IPS-15b (cell line): ENCODE results near the gene AHSP.

Source experiments
- H3K27me3 ChIP-seq: one replicate; pipeline ENCODE4 v1.6.1; 2013; ENCODE audit warnings: low read length; ENCODE audit not compliant: control insufficient read depth, insufficient read depth
- H3K36me3 ChIP-seq: one replicate; pipeline ENCODE4 v1.6.1; 2013; ENCODE audit warnings: low read length; ENCODE audit not compliant: control insufficient read depth, insufficient read depth
- H3K4me1 ChIP-seq: one replicate; pipeline ENCODE4 v1.6.1; 2013; ENCODE audit warnings: mild to moderate bottlenecking, low read length; ENCODE audit not compliant: control insufficient read depth, insufficient read depth
- H3K4me3 ChIP-seq: one replicate; pipeline ENCODE4 v1.5.1; 2013; ENCODE audit warnings: low read depth, low read length
- H3K9ac ChIP-seq: one replicate; pipeline ENCODE4 v1.6.1; 2013; ENCODE audit warnings: low read depth, mild to moderate bottlenecking, low read length
- H3K9me3 ChIP-seq: one replicate; pipeline ENCODE4 v1.6.1; 2013; ENCODE audit warnings: mild to moderate bottlenecking, low read length; ENCODE audit not compliant: control insufficient read depth, insufficient read depth

Gene AHSP

DNA sequence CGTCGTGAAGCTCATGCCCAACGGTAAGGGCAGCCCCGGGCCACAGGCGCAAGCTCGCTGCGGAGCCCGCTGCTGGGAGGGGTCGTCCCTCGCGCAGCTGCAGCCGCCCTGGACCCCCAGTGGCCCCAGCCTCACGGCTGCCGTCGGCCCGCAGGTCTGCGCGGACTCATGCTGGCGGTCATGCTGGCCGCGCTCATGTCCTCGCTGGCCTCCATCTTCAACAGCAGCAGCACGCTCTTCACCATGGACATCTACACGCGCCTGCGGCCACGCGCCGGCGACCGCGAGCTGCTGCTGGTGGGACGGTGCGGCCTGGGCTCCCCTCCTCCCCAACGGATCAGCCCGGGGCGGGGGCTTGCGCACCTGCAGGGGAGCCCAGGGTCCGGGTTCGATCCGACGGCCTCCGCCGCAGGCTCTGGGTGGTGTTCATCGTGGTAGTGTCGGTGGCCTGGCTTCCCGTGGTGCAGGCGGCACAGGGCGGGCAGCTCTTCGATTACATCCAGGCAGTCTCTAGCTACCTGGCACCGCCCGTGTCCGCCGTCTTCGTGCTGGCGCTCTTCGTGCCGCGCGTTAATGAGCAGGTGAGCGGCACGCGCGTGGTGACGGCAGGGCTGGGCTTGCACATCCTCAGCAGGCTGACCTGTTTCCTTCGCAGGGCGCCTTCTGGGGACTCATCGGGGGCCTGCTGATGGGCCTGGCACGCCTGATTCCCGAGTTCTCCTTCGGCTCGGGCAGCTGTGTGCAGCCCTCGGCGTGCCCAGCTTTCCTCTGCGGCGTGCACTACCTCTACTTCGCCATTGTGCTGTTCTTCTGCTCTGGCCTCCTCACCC, 39.0 kb upstream of the AHSP start:
- no peak overlapping the region for H3K9ac ChIP-seq
- H3K4me3 ChIP-seq: peak overlapping the region; percentile 72
- peaks cover 47% of the 10 kb centered on the region for H3K27me3 ChIP-seq
- H3K4me1 ChIP-seq: no peaks in the 10 kb centered on the region
- peaks cover 15% of the 10 kb centered on the region for H3K36me3 ChIP-seq
- H3K9me3 ChIP-seq: no peaks in the 10 kb centered on the region

DNA sequence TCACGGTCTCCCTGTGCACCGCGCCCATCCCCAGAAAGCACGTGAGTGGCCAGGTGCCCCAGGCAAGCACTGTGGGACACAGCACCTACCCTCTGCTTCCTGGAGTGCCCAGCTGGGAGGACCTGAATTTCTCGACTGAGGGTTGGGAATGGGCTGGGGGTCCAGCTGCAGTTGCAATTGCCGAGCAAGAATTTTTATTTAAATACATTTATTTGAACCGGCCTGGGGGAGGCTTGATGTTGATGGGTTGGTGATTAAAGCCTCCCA, 38.5 kb upstream of the AHSP start:
- Histone ChIP-seq H3K27me3 (peaks cover 47% of the 10 kb centered on the region), H3K9ac (no peak overlapping the region), H3K4me1 (no peaks in the 10 kb centered on the region), H3K36me3 (peaks cover 15% of the 10 kb centered on the region), H3K9me3 (no peaks in the 10 kb centered on the region), H3K4me3 (no peak overlapping the region)

GRCh38 chr16:31489616-31490584, 37.8 kb upstream of the AHSP start:
- peaks cover 15% of the 10 kb centered on the region for H3K36me3 ChIP-seq
- H3K27me3 ChIP-seq: peaks cover 45% of the 10 kb centered on the region
- no peaks in the 10 kb centered on the region for H3K9me3 ChIP-seq
- no peak overlapping the region for H3K4me3 ChIP-seq
- H3K9ac ChIP-seq: no peak overlapping the region
- no peaks in the 10 kb centered on the region for H3K4me1 ChIP-seq

DNA sequence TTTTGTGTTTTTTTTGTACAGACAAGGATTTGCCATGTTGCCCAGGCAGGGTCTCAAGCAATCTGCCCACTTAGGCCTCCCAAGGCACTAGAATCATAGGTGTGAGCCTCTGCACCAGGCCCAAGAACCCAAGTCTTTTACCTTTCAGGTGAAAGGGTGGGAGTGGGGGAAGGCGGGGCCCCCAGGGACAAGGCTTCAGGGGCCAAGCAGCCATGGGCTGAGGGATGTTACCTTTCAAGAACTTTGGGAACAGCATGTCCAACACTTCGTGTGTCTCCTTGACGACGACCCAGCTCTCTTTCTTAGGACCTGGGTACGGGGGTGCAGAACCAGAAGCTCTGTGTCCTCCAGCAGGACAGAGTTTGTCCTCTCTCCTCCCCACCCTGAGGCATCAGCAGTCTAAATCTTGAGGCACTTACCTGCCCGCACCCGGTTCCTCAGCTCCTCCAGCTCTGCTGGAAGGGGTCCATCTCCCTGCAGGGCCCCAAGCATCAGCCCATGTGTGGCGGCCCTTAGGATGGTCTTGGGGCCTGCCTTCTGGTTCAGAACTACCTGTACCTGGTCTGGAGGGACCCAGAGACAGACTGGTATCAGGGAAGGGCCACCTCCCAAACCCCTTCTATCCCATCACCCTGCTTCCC, 35.8 kb upstream of the AHSP start:
- Histone ChIP-seq H3K36me3 (peaks cover 21% of the 10 kb centered on the region), H3K9ac (no peak overlapping the region), H3K27me3 (peaks cover 26% of the 10 kb centered on the region), H3K4me1 (no peaks in the 10 kb centered on the region), H3K4me3 (no peak overlapping the region), H3K9me3 (no peaks in the 10 kb centered on the region)

- Histone ChIP-seq H3K36me3 (peaks cover 23% of the 10 kb centered on the region), H3K9me3 (no peaks in the 10 kb centered on the region), H3K27me3 (peaks cover 10% of the 10 kb centered on the region), H3K4me1 (no peaks in the 10 kb centered on the region), H3K4me3 (no peak overlapping the region), H3K9ac (no peak overlapping the region)
Observed at GRCh38 chr16:31493506-31494125, 34.1 kb upstream of the AHSP start.

DNA sequence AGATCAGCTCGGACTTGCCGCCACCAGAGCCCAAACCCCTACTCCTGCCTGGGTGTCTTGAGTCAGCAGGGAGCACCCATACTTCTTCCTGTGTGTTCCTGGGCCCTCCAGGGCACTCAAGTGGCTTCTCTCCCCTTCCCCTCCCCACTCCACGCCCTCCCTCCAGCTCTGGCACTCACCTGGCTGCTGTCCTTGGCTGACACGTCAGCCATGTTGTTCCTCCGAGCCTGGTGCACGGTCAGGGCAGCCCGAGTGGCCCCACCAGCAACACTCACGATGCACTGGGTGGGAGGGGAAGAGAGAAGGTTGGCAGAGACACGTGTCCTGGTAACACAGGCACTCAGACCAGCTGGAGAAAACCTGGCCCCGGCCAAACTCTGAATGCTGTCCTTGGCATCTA, 31.0 kb upstream of the AHSP start:
- no peak overlapping the region for H3K9ac ChIP-seq
- H3K4me1 ChIP-seq: peaks cover 2% of the 10 kb centered on the region
- no peaks in the 10 kb centered on the region for H3K27me3 ChIP-seq
- H3K4me3 ChIP-seq: no peak overlapping the region
- H3K36me3 ChIP-seq: peaks cover 21% of the 10 kb centered on the region
- H3K9me3 ChIP-seq: no peaks in the 10 kb centered on the region

DNA sequence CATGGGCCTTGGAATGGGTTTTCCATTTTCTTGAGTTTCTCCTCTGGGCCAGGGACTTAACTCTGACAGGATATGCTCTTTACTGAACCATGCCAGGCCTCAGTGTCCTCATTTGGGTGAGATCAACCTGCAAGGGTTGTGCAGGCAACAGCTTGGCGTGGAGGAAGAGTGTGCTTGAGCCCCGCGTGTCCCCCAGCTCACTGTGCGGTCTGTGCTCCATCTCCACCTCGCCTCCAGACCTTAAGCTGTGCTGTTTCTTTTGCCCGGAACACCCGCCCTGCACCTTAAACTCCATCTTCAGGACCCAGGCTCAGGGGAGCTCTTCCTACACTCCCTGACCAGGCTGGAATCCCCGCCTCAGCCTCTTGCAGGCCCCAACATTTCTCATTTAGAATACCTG, 29.2 kb upstream of the AHSP start:
- Histone ChIP-seq H3K4me1 (peaks cover 10% of the 10 kb centered on the region), H3K27me3 (no peaks in the 10 kb centered on the region), H3K36me3 (peaks cover 20% of the 10 kb centered on the region), H3K4me3 (no peak overlapping the region), H3K9ac (no peak overlapping the region), H3K9me3 (no peaks in the 10 kb centered on the region)

GRCh38 chr16:31499928-31500327, 27.8 kb upstream of the AHSP start:
- Histone ChIP-seq H3K36me3 (peaks cover 20% of the 10 kb centered on the region), H3K4me3 (no peak overlapping the region), H3K9me3 (no peaks in the 10 kb centered on the region), H3K27me3 (no peaks in the 10 kb centered on the region), H3K9ac (no peak overlapping the region), H3K4me1 (peaks cover 10% of the 10 kb centered on the region)

DNA sequence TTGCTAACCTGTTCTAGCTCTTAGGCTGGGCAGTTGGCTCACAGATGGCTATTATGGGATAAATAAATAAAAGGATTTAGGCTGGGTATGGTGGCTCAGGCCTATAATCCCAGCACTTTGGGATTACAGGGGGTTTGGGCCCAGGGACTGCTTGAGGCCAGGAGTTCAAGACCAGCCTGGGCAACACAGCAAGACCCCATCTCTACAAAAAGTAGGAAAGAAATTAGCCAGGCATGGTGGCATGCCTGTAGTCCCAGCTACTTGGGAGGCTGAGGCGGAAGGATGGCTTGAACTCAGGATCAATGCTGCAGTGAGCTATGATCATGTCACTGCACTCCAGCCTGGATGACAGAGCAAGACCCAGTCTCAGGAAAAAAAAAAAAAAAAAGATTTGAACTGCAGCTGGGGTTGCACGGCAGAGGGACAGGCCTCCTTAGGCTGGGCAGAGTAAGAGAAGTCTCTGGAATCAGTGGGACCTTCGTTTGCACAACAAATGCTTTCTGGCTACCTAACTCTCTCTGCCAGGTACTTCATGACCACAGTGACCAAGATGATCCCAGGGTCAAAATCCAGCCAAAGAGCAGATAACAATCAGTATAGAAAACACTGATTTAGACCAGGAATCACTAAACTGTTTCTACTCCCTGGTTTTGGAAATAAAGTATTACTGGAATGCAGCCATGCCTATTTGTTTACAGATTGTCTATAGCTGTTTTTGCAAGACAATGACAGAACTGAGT, 26.3 kb upstream of the AHSP start:
- H3K27me3 ChIP-seq: no peaks in the 10 kb centered on the region

GRCh38 chr16:31501966-31502348, 25.7 kb upstream of the AHSP start:
- peaks cover 10% of the 10 kb centered on the region for H3K4me1 ChIP-seq
- peaks cover 13% of the 10 kb centered on the region for H3K36me3 ChIP-seq
- no peaks in the 10 kb centered on the region for H3K9me3 ChIP-seq
- H3K9ac ChIP-seq: peak overlapping the region; percentile 41
- H3K27me3 ChIP-seq: no peaks in the 10 kb centered on the region
- H3K4me3 ChIP-seq: no peak overlapping the region

More for the DNA sequence above, 26.3 kb upstream of the AHSP start:
- Histone ChIP-seq H3K4me1 (peaks cover 10% of the 10 kb centered on the region), H3K9me3 (no peaks in the 10 kb centered on the region), H3K4me3 (no peak overlapping the region), H3K36me3 (peaks cover 17% of the 10 kb centered on the region), H3K9ac (no peak overlapping the region)

DNA sequence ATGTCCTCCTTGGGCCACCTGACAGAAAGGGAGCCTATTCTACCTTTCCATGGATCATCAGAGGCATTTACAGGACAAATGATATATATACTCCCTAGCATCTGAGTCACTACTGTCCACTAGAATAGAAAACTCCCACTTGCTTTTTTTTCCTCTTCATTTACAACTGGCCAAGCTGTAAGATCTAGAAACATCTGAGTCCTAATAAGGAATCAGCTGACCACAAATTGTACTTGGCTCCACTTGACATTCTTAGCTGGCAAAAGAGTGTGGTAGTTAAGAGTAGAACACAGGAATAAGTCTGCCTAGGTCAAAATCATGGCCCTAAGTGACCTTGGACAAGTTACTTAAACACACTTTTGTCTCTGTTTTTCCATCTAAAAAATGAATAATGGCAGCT, 24.7 kb upstream of the AHSP start:
- Histone ChIP-seq H3K4me3 (no peak overlapping the region), H3K9ac (no peak overlapping the region), H3K36me3 (peaks cover 13% of the 10 kb centered on the region), H3K4me1 (peaks cover 12% of the 10 kb centered on the region), H3K9me3 (no peaks in the 10 kb centered on the region), H3K27me3 (no peaks in the 10 kb centered on the region)
